H9 (cell line): ENCODE data around the gene SOS1. TPM values are rescaled to one million over a fixed set of nuclear protein-coding genes. Genes with fewer than 3 reads are reported as not detected.

Source experiments
- DNase-seq: peaks from one replicate; pipeline ENCODE4 v3.0.0-alpha.2; 2017
- H2AFZ ChIP-seq: one replicate; pipeline ENCODE4 v1.6.1; 2013; ENCODE audit warnings: mild to moderate bottlenecking, low read length, control low read depth, moderate library complexity
- H2AK5ac ChIP-seq: 2 replicates; pipeline ENCODE4 v1.6.1; 2013; ENCODE audit warnings: low read length, control low read depth, mixed read lengths; ENCODE audit not compliant: insufficient read length
- H2BK120ac ChIP-seq: one replicate; pipeline ENCODE4 v1.6.1; 2013; ENCODE audit warnings: low read depth, mild to moderate bottlenecking, low read length, control low read depth, inconsistent platforms; ENCODE audit not compliant: poor library complexity, severe bottlenecking
- H2BK12ac ChIP-seq: 2 replicates; pipeline ENCODE4 v1.6.1; 2013; ENCODE audit warnings: low read length, control low read depth, mixed read lengths, low read depth; ENCODE audit not compliant: insufficient read length
- H2BK15ac ChIP-seq: 2 replicates; pipeline ENCODE4 v1.6.1; 2013; ENCODE audit warnings: low read depth, low read length, control low read depth
- H2BK20ac ChIP-seq: one replicate; pipeline ENCODE4 v1.6.1; 2013; ENCODE audit warnings: low read depth, mild to moderate bottlenecking, low read length, control low read depth, inconsistent platforms; ENCODE audit not compliant: poor library complexity, severe bottlenecking
- H2BK5ac ChIP-seq: 2 replicates; pipeline ENCODE4 v1.6.1; 2013; ENCODE audit warnings: low read length, control low read depth, mixed read lengths; ENCODE audit not compliant: insufficient read length
- H3K14ac ChIP-seq: 2 replicates; pipeline ENCODE4 v1.6.1; 2013; ENCODE audit warnings: low read length, control low read depth; ENCODE audit not compliant: insufficient read depth
- H3K18ac ChIP-seq: 2 replicates; pipeline ENCODE4 v1.6.1; 2013; ENCODE audit warnings: low read depth, mild to moderate bottlenecking, mixed read lengths, low read length, control low read depth; ENCODE audit not compliant: insufficient read length
- H3K23ac ChIP-seq: 2 replicates; pipeline ENCODE4 v1.6.1; 2013; ENCODE audit warnings: low read length, control low read depth, mixed read lengths, low read depth; ENCODE audit not compliant: insufficient read length
- H3K23me2 ChIP-seq: 2 replicates; pipeline ENCODE4 v1.6.1; 2013; ENCODE audit warnings: low read depth, mild to moderate bottlenecking, mixed read lengths, low read length, control low read depth; ENCODE audit not compliant: insufficient read length, poor library complexity, severe bottlenecking
- H3K27ac ChIP-seq: 2 replicates; pipeline ENCODE4 v1.5.1; 2013; ENCODE audit warnings: low read length, control low read depth, mixed read lengths, low read depth; ENCODE audit not compliant: insufficient read length
- H3K27me3 ChIP-seq: 2 replicates; pipeline ENCODE4 v1.6.1; 2013; ENCODE audit warnings: low read length, control low read depth, inconsistent platforms; ENCODE audit not compliant: insufficient read depth
- H3K4ac ChIP-seq: 2 replicates; pipeline ENCODE4 v1.6.1; 2013; ENCODE audit warnings: low read depth, mild to moderate bottlenecking, control low read depth, inconsistent platforms, low read length, moderate library complexity
- H3K4me1 ChIP-seq: 2 replicates; pipeline ENCODE4 v1.6.1; 2013; ENCODE audit warnings: low read length, control low read depth, inconsistent platforms; ENCODE audit not compliant: insufficient read depth
- H3K4me2 ChIP-seq: 2 replicates; pipeline ENCODE4 v1.6.1; 2013; ENCODE audit warnings: low read length, control low read depth, mixed read lengths; ENCODE audit not compliant: insufficient read length, insufficient read depth
- H3K56ac ChIP-seq: 2 replicates; pipeline ENCODE4 v1.6.1; 2013; ENCODE audit warnings: low read depth, mild to moderate bottlenecking, mixed read lengths, low read length, control low read depth; ENCODE audit not compliant: insufficient read length
- H3K79me1 ChIP-seq: 2 replicates; pipeline ENCODE4 v1.6.1; 2013; ENCODE audit warnings: low read depth, mild to moderate bottlenecking, moderate library complexity, low read length, control low read depth, inconsistent platforms; ENCODE audit not compliant: insufficient read depth, poor library complexity, severe bottlenecking
- H3K79me2 ChIP-seq: 2 replicates; pipeline ENCODE4 v1.6.1; 2013; ENCODE audit warnings: low read length, control low read depth, inconsistent platforms; ENCODE audit not compliant: insufficient read depth
- H3K9ac ChIP-seq: 2 replicates; pipeline ENCODE4 v1.6.1; 2013; ENCODE audit warnings: low read length, control low read depth, mixed read lengths; ENCODE audit not compliant: insufficient read length; ENCODE audit errors: extremely low read depth
- H3K9me3 ChIP-seq: one replicate; pipeline ENCODE4 v1.6.1; 2013; ENCODE audit warnings: low read depth, low read length, inconsistent platforms; ENCODE audit not compliant: control insufficient read depth
- H3T11ph ChIP-seq: one replicate; pipeline ENCODE4 v1.6.1; 2013; ENCODE audit warnings: mild to moderate bottlenecking, low read length, control low read depth, inconsistent platforms
- H4K20me1 ChIP-seq: one replicate; pipeline ENCODE4 v1.6.1; 2013; ENCODE audit not compliant: control insufficient read depth, insufficient read length, insufficient read depth
- H4K5ac ChIP-seq: 2 replicates; pipeline ENCODE4 v1.6.1; 2013; ENCODE audit warnings: low read depth, mild to moderate bottlenecking, mixed read lengths, low read length, control low read depth; ENCODE audit not compliant: insufficient read length
- H4K8ac ChIP-seq: replicated peaks from 2 replicates; pipeline ENCODE4 v1.6.1; 2013; ENCODE audit warnings: low read length, control low read depth, mixed read lengths, low read depth; ENCODE audit not compliant: insufficient read length
- H4K91ac ChIP-seq: 2 replicates; pipeline ENCODE4 v1.6.1; 2013; ENCODE audit warnings: low read depth, mild to moderate bottlenecking, moderate library complexity, mixed read lengths, low read length, control low read depth; ENCODE audit not compliant: insufficient read length
- H3K27ac Mint-ChIP-seq, 3 experiments: 2 replicates in 2 of 3; 3 replicates in 1 of 3; pipeline ENCODE4 v1.8.0; 2020 to 2021; ENCODE audit warnings: mixed read lengths in 3 of 3, mild to moderate bottlenecking in 1 of 3, moderate library complexity in 1 of 3
- H3K27me3 Mint-ChIP-seq: 2 replicates; pipeline ENCODE4 v1.8.0; 2021; ENCODE audit warnings: low read depth, mild to moderate bottlenecking, moderate library complexity, mixed read lengths
- H3K36me3 Mint-ChIP-seq, 3 experiments: 2 replicates in 2 of 3; 3 replicates in 1 of 3; pipeline ENCODE4 v1.8.0; 2020 to 2021; ENCODE audit warnings: low read depth in 3 of 3, mixed read lengths in 3 of 3; ENCODE audit not compliant: insufficient read depth in 1 of 3
- H3K4me1 Mint-ChIP-seq, 2 experiments: 2 replicates each; pipeline ENCODE4 v1.8.0; 2020; ENCODE audit warnings: mixed read lengths in 2 of 2
- H3K4me3 Mint-ChIP-seq, 2 experiments: 2 replicates in 1 of 2; 3 replicates in 1 of 2; pipeline ENCODE4 v1.8.0; 2020 to 2021; ENCODE audit warnings: mild to moderate bottlenecking in 2 of 2, mixed read lengths in 2 of 2, moderate library complexity in 1 of 2
- H3K9me3 Mint-ChIP-seq, 2 experiments: 2 replicates in 1 of 2; 3 replicates in 1 of 2; pipeline ENCODE4 v1.8.0; 2020; ENCODE audit warnings: mild to moderate bottlenecking in 2 of 2, mixed read lengths in 2 of 2, moderate library complexity in 1 of 2
- CTCF ChIP-seq: fragments of 200-600 bp; sonication (generic); conservative IDR thresholded peaks from 3 replicates; pipeline ENCODE4 v1.8.0; 2021; ENCODE audit warnings: antibody characterized with exemption, mild to moderate bottlenecking
- WGBS: extraction: QIAGEN DNeasy Blood & Tissue Kit; methylation state at CpG from one replicate; pipeline ENCODE4 v1.1.7; 2013; ENCODE audit warnings: missing lambda C conversion rate, low lambda C conversion rate, mixed read lengths; ENCODE audit not compliant: insufficient read length; ENCODE audit errors: extremely low coverage; 5-methylcytosine and 5-hydroxymethylcytosine counted together
- total RNA-seq: library from RNA; stranded (reverse); gene quantifications from 2 replicates; pipeline ENCODE4 v1.2.1, GENCODE V29; 2021

The SOS1 gene
- total RNA-seq, 1 experiment from 2014 or later, result 35.8 TPM

- no peak overlapping the region for H3K23ac ChIP-seq
- H3K9ac ChIP-seq, result no peak overlapping the region
- H2BK20ac ChIP-seq, result no peak overlapping the region
- H3K4me1 ChIP-seq, result no peaks in the 10 kb centered on the region
- H4K91ac ChIP-seq, result no peak overlapping the region
- no peaks in the 10 kb centered on the region for H3K23me2 ChIP-seq
- no peak overlapping the region for H2BK120ac ChIP-seq
- H3K4me2 ChIP-seq, result no peak overlapping the region
- WGBS, result no CpG with 5 or more reads among the region's 6 CpGs
- no peak overlapping the region; a peak in 2 of 7 replicates for H3K27ac Mint-ChIP-seq
- H3K4me3 Mint-ChIP-seq, result no peak overlapping the region
- H3K18ac ChIP-seq, result no peak overlapping the region
- no peaks in the 10 kb centered on the region for H3K79me2 ChIP-seq
- no peak overlapping the region for H3K27ac ChIP-seq
- peaks cover 14 to 27% of the 10 kb centered on the region in 2 experiments for H3K4me1 Mint-ChIP-seq
- H3K27me3 Mint-ChIP-seq, result no peaks in the 10 kb centered on the region
- H3K4ac ChIP-seq, result no peak overlapping the region
- no peaks in the 10 kb centered on the region for H3K9me3 ChIP-seq
- no peak overlapping the region for H2AFZ ChIP-seq
- no peak overlapping the region for H3K14ac ChIP-seq
- no peaks in the 10 kb centered on the region for H4K20me1 ChIP-seq
- no peak overlapping the region for H4K8ac ChIP-seq
- no peaks in the 10 kb centered on the region for H3K9me3 Mint-ChIP-seq
- H3K27me3 ChIP-seq, result no peaks in the 10 kb centered on the region
- no peak for DNase-seq
- H3K56ac ChIP-seq, result no peak overlapping the region
- H3K79me1 ChIP-seq, result no peaks in the 10 kb centered on the region
- H4K5ac ChIP-seq, result no peak overlapping the region
- H2AK5ac ChIP-seq, result no peak overlapping the region
- H2BK5ac ChIP-seq, result no peak overlapping the region
- no peak overlapping the region for H2BK12ac ChIP-seq
- H3K36me3 Mint-ChIP-seq, result peaks cover 0 to 6% (median 6%) of the 10 kb centered on the region in 3 experiments; a peak in 6 of 7 replicates
- H3T11ph ChIP-seq, result no peak overlapping the region
- no peak for TF ChIP-seq CTCF
- no peak overlapping the region for H2BK15ac ChIP-seq
These were observed 58.5 kb downstream of the SOS1 start for GRCh38 chr2:39062320-39062719.
